H1 (cell line): Measurements from ENCODE around the gene RAB26. TPM values are rescaled to one million over a fixed set of nuclear protein-coding genes. Genes with fewer than 3 reads are reported as not detected.

ENCODE experiments used
- CTCF ChIA-PET: fragments of 300-600 bp; sonication (Branson Sonifier 250); formaldehyde crosslinking; loops from one replicate; lab custom pipeline; 2021; ENCODE audit not compliant: partially characterized antibody; lab: Charles Lee
- POLR2A ChIA-PET: fragments of 300-600 bp; sonication (Branson Sonifier 250); formaldehyde crosslinking; loops from one replicate; lab custom pipeline; 2021; ENCODE audit warnings: inconsistent platforms; ENCODE audit not compliant: partially characterized antibody; lab: Charles Lee
- DNase-seq, 2 experiments: peaks; one replicate each; pipeline versions ENCODE4 v3.0.0 to v3.0.0-alpha.2; 2010 to 2022; ENCODE audit warnings: low spot score in 2 of 2, low read depth in 1 of 2, mixed read lengths in 1 of 2
- FAIRE-seq: peaks from 2 replicates; lab custom pipeline; 2011; peaks lifted over from hg19 to GRCh38; lab: Jason Lieb, UNC
- H2AFZ ChIP-seq: 2 replicates; pipeline ENCODE4 v1.8.1; 2012; ENCODE audit warnings: low read length, inconsistent platforms
- H2AK5ac ChIP-seq: 2 replicates; pipeline ENCODE4 v1.6.1; 2013; ENCODE audit warnings: low read depth, low read length
- H2BK120ac ChIP-seq: replicated peaks from 2 replicates; pipeline ENCODE3; 2013; ENCODE audit warnings: low read depth, low read length, inconsistent platforms
- H2BK12ac ChIP-seq: 2 replicates; pipeline ENCODE4 v1.6.1; 2013; ENCODE audit warnings: low read depth, low read length
- H2BK15ac ChIP-seq: 2 replicates; pipeline ENCODE4 v1.6.1; 2013; ENCODE audit warnings: low read length
- H2BK20ac ChIP-seq: 2 replicates; pipeline ENCODE4 v1.6.1; 2013; ENCODE audit warnings: low read length
- H2BK5ac ChIP-seq: 2 replicates; pipeline ENCODE4 v1.6.1; 2013; ENCODE audit warnings: low read depth, low read length
- H3K14ac ChIP-seq: 2 replicates; pipeline ENCODE4 v1.6.1; 2013; ENCODE audit warnings: inconsistent platforms; ENCODE audit not compliant: insufficient read length
- H3K18ac ChIP-seq: 2 replicates; pipeline ENCODE4 v1.6.1; 2013; ENCODE audit warnings: low read length; ENCODE audit errors: extremely low read depth
- H3K23ac ChIP-seq: 2 replicates; pipeline ENCODE4 v1.6.1; 2013; ENCODE audit warnings: inconsistent platforms; ENCODE audit not compliant: insufficient read length
- H3K23me2 ChIP-seq: 2 replicates; pipeline ENCODE4 v1.6.1; 2013; ENCODE audit warnings: low read depth, low read length
- H3K27ac ChIP-seq: 2 replicates; pipeline ENCODE4 v1.6.1; 2011; ENCODE audit warnings: low read depth, low read length, inconsistent platforms
- H3K27me3 ChIP-seq, 4 experiments: replicated peaks in 1 of 4; 1 replicate in 1 of 4; 2 replicates in 3 of 4; pipeline versions ENCODE4 v1.6.1 to v1.8.1; 2011 to 2013; ENCODE audit warnings: low read length in 3 of 4, mild to moderate bottlenecking in 3 of 4, inconsistent platforms in 2 of 4, mixed read lengths in 2 of 4, moderate library complexity in 1 of 4; ENCODE audit not compliant: control insufficient read depth in 3 of 4, insufficient read depth in 3 of 4; ENCODE audit errors: extremely low read depth in 1 of 4
- H3K36me3 ChIP-seq, 4 experiments: 2 replicates each; pipeline versions ENCODE4 v1.6.1 to v1.8.1; 2011 to 2013; ENCODE audit warnings: mild to moderate bottlenecking in 4 of 4, low read length in 3 of 4, moderate library complexity in 2 of 4, control low read depth in 1 of 4, inconsistent platforms in 1 of 4; ENCODE audit not compliant: insufficient read depth in 4 of 4, control insufficient read depth in 2 of 4
- H3K4ac ChIP-seq: replicated peaks from 2 replicates; pipeline ENCODE3; 2013; ENCODE audit warnings: low read length, low read depth, mixed read lengths, inconsistent platforms; ENCODE audit not compliant: insufficient read length
- H3K4me1 ChIP-seq, 4 experiments: replicated peaks in 1 of 4; 1 replicate in 1 of 4; 2 replicates in 3 of 4; pipeline versions ENCODE4 v1.6.1 to v1.8.1; 2011 to 2013; ENCODE audit warnings: low read length in 3 of 4, inconsistent platforms in 2 of 4, mixed read lengths in 1 of 4; ENCODE audit not compliant: insufficient read depth in 4 of 4, control insufficient read depth in 3 of 4
- H3K4me2 ChIP-seq, 2 experiments: 2 replicates each; pipeline versions ENCODE4 v1.6.1 to v1.8.1; 2011 to 2013; ENCODE audit warnings: low read depth in 2 of 2, low read length in 2 of 2, control low read depth in 1 of 2, inconsistent platforms in 1 of 2, mild to moderate bottlenecking in 1 of 2; ENCODE audit not compliant: insufficient read depth in 1 of 2
- H3K4me3 ChIP-seq, 4 experiments: fragments of 200-600, 300-600 bp in 1 of 4; sonication (generic), shearing (Covaris generic), sonication (Bioruptor Twin) in 1 of 4; 2 replicates each; pipeline versions ENCODE4 v1.5.1 to v1.8.1; 2011 to 2016; ENCODE audit warnings: low read length in 4 of 4, low read depth in 3 of 4, control low read depth in 2 of 4, inconsistent platforms in 2 of 4, mild to moderate bottlenecking in 2 of 4, mixed read lengths in 1 of 4, moderate library complexity in 1 of 4; ENCODE audit not compliant: insufficient read depth in 2 of 4; ENCODE audit errors: extremely low read depth in 1 of 4
- H3K56ac ChIP-seq: replicated peaks from 2 replicates; pipeline ENCODE3; 2013; ENCODE audit warnings: low read depth, mild to moderate bottlenecking, mixed read lengths, low read length, inconsistent platforms; ENCODE audit not compliant: insufficient read length
- H3K79me1 ChIP-seq: 2 replicates; pipeline ENCODE4 v1.6.1; 2013; ENCODE audit warnings: low read depth, low read length, control low read depth
- H3K79me2 ChIP-seq, 2 experiments: 2 replicates each; pipeline versions ENCODE4 v1.6.1 to v1.8.1; 2012 to 2013; ENCODE audit warnings: low read length in 2 of 2, mild to moderate bottlenecking in 2 of 2, inconsistent platforms in 1 of 2; ENCODE audit not compliant: insufficient read depth in 2 of 2, control insufficient read depth in 1 of 2
- H3K9ac ChIP-seq, 4 experiments: replicated peaks in 1 of 4; 1 replicate in 1 of 4; 2 replicates in 3 of 4; pipeline versions ENCODE4 v1.6.1 to v1.8.1; 2011 to 2013; ENCODE audit warnings: low read depth in 3 of 4, low read length in 3 of 4, control low read depth in 2 of 4, mild to moderate bottlenecking in 2 of 4, moderate library complexity in 2 of 4, inconsistent platforms in 1 of 4; ENCODE audit errors: extremely low read depth in 1 of 4
- H3K9me3 ChIP-seq, 2 experiments: 2 replicates each; pipeline versions ENCODE4 v1.6.1 to v1.8.1; 2012 to 2013; ENCODE audit warnings: mild to moderate bottlenecking in 2 of 2, moderate library complexity in 2 of 2, control low read depth in 1 of 2, inconsistent platforms in 1 of 2, low read depth in 1 of 2, low read length in 1 of 2, mixed read lengths in 1 of 2; ENCODE audit not compliant: insufficient read depth in 2 of 2
- H4K20me1 ChIP-seq, 2 experiments: replicated peaks in 1 of 2; 2 replicates each; pipeline versions ENCODE3 to v1.8.1; 2011 to 2013; ENCODE audit warnings: inconsistent platforms in 2 of 2, low read length in 2 of 2, mild to moderate bottlenecking in 1 of 2; ENCODE audit not compliant: insufficient read depth in 2 of 2, control insufficient read depth in 1 of 2
- H4K5ac ChIP-seq: 2 replicates; pipeline ENCODE4 v1.6.1; 2013; ENCODE audit warnings: low read length, low read depth, mixed read lengths, inconsistent platforms; ENCODE audit not compliant: insufficient read length
- H4K8ac ChIP-seq: 2 replicates; pipeline ENCODE4 v1.8.0; 2013; ENCODE audit warnings: mild to moderate bottlenecking, moderate library complexity, low read length, inconsistent platforms; ENCODE audit not compliant: insufficient read depth; ENCODE audit errors: extremely low read depth
- H4K91ac ChIP-seq: replicated peaks from 2 replicates; pipeline ENCODE3; 2013; ENCODE audit warnings: low read length, mixed read lengths, inconsistent platforms; ENCODE audit not compliant: insufficient read length
- KDM4A ChIP-seq: IDR thresholded peaks from one replicate; pipeline ENCODE4 v1.7.1; 2012; ENCODE audit warnings: low read depth, mild to moderate bottlenecking, moderate library complexity, low read length, inconsistent platforms; ENCODE audit not compliant: severe bottlenecking
- POLR2A ChIP-seq, 2 experiments: IDR thresholded peaks; 1 replicate in 1 of 2; 2 replicates in 1 of 2; pipeline ENCODE4 v1.6.1; 2011; ENCODE audit warnings: low read depth in 2 of 2, low read length in 2 of 2, mild to moderate bottlenecking in 2 of 2; ENCODE audit errors: control extremely low read depth in 1 of 2
- POLR2AphosphoS5 ChIP-seq: IDR thresholded peaks from 2 replicates; pipeline ENCODE4 v1.6.1; 2011; ENCODE audit warnings: low read depth, low read length
- TAF1 ChIP-seq: IDR thresholded peaks from 2 replicates; pipeline ENCODE4 v1.6.1; 2011; ENCODE audit warnings: mild to moderate bottlenecking, low read depth, low read length
- WGBS, 2 experiments: shearing (Covaris generic) in 1 of 2; methylation state at CpG; one replicate each; pipeline versions ENCODE4 v1.1.6 to v1.1.7; 2013 to 2015; ENCODE audit warnings: low lambda C conversion rate in 2 of 2, mixed read lengths in 2 of 2, inconsistent platforms in 1 of 2, low coverage in 1 of 2, missing lambda C conversion rate in 1 of 2; ENCODE audit not compliant: insufficient replicate concordance in 2 of 2, insufficient coverage in 1 of 2, insufficient read length in 1 of 2; ENCODE audit errors: extremely low coverage in 1 of 2, missing lambda C conversion rate in 1 of 2; 5-methylcytosine and 5-hydroxymethylcytosine counted together
- polyA plus RNA-seq, 7 experiments: library from polyadenylated mRNA; depleted of rRNA in 3 of 7; stranded (reverse) in 5 of 7; unstranded in 2 of 7; fragments of >200 nt in 5 of 7; fragments of 200-250 nt in 2 of 7; gene quantifications; 1 replicate in 5 of 7; 2 replicates in 1 of 7; 4 replicates in 1 of 7; pipeline versions ENCODE4 v1.2.1 to v1.2.3, GENCODE V29; 2011 to 2013; ENCODE audit warnings: missing spikeins in 2 of 7, mixed read lengths in 2 of 7
- total RNA-seq: library from RNA; stranded (reverse); fragmentation: NEBNext Ultra II Directional; extraction: Animal tissue kit (Norgen Biotek cat#: 25700); gene quantifications from 2 replicates; pipeline ENCODE4 v1.2.1, GENCODE V29; 2021

The RAB26 gene
- total and polyA plus RNA-seq, 2 of the 8 experiments (the other 6 are each of a cell fraction or from before 2014, with no cell fraction given), result 4.3 to 5.4 TPM

DNA sequence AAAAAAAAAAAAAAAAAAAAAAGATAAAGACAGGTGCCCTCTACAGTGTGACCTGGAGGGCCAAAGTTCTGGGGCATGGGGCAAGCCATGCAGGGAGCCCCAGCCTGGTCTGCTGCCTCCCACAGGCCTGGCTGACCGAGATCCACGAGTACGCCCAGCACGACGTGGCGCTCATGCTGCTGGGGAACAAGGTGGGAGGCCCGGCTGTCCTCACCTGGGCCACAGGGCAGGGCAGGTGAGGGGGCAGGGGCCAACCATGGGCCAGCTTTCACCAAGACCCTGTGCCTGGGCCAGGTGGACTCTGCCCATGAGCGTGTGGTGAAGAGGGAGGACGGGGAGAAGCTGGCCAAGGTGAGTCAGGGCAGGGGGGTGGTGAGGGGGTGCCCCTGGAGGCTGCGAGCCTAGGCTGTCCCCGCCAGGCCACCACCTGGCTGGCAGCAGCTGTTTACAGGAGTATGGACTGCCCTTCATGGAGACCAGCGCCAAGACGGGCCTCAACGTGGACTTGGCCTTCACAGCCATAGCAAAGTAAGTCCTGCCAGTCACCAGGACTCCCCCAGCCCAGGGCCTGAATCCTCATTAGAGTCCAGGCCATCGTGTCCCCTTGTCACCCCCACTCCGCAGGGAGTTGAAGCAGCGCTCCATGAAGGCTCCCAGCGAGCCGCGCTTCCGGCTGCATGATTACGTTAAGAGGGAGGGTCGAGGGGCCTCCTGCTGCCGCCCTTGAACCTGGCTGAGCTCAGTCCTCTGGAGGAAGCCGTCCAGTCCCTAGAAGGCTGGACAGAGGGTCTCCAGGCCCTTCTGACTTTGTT, 4.5 kb downstream of the RAB26 start:
- Histone ChIP-seq H3K4ac (peak overlapping the region; percentile 4), H3K23me2 (peaks cover 38% of the 10 kb centered on the region; the same call in 1 of the 2 replicates), H3K4me2 (peak overlapping the region; percentile 94 to 97), H4K91ac (peak overlapping the region; percentile 35), H3K18ac (peak overlapping the region; percentile 88), H3K9ac (peak overlapping the region; percentile 70 to 97 (median 93); a peak in 6 of 7 replicates), H2BK15ac (no peak overlapping the region), H2AK5ac (no peak overlapping the region), H3K79me2 (peaks cover 25 to 51% of the 10 kb centered on the region in 2 experiments), H2BK20ac (no peak overlapping the region), H2AFZ (no peak overlapping the region), H2BK5ac (peak overlapping the region; percentile 87), H4K20me1 (peaks cover 19 to 57% of the 10 kb centered on the region in 2 experiments), H2BK120ac (no peak overlapping the region), H3K27me3 (no peaks in the 10 kb centered on the region), H2BK12ac (no peak overlapping the region), H3K4me3 (peak overlapping the region; percentile 85 to 99 (median 95)), H3K4me1 (peaks cover 3 to 49% (median 36%) of the 10 kb centered on the region in 4 experiments), H4K5ac (peak overlapping the region; percentile 31), H3K14ac (no peak overlapping the region), H4K8ac (peak overlapping the region; percentile 66), H3K36me3 (peaks cover 5 to 35% (median 13%) of the 10 kb centered on the region in 4 experiments; a peak in 7 of 8 replicates), H3K56ac (peak overlapping the region; percentile 56), H3K23ac (no peak overlapping the region), H3K27ac (peak overlapping the region; percentile 62), H3K9me3 (no peaks in the 10 kb centered on the region), H3K79me1 (peaks cover 8% of the 10 kb centered on the region; the same call in 1 of the 2 replicates)
- WGBS, 2 experiments, result 37% methylated on average over 25 of the region's 25 CpGs; no CpG with 5 or more reads in 1 of the 2 experiments
- ChIA-PET CTCF (interaction anchor here (0.6 to 4.4 kb wide), 13 partner anchors 9 to 1436 kb away, joined by 3 to 24 read pairs (median 3); no protein-coding TSS in a partner anchor), POLR2A (interaction anchor here (0.8 to 15.0 kb wide), 35 partner anchors 10 to 378 kb away, joined by 3 to 312 read pairs (median 4); partner anchors contain the start of genes BRICD5, CEMP1, ECI1 and MLST8)
- no peak for FAIRE-seq
- DNase-seq, result no peak
- peak; percentile 97 for TF ChIP-seq POLR2AphosphoS5
- 0 out of 2 replicates have a peak, but pooled peaks have one; percentile 12 for TF ChIP-seq TAF1
- peak in 1 of 2 experiments; percentile 93; a peak in 2 of 3 replicates for TF ChIP-seq POLR2A (IDR thresholded peaks at IDR 0.05; ENCODE audit: control extremely low read depth in 1 of 2, low read depth in 2 of 2, low read length in 2 of 2)
- no peak for TF ChIP-seq KDM4A
